Thyroid gland (tissue), 4 donors: ENCODE data around the gene AURKAIP1.

Experiments used
- CTCF ChIP-seq, 6 experiments: fragments of 200-600 bp in 3 of 6; fragments of 450-650 bp in 3 of 6; sonication (generic) in 3 of 6; IDR thresholded peaks; one replicate each; pipeline ENCODE4 v1.5.1; 2016 to 2019; ENCODE audit warnings: antibody characterized with exemption in 6 of 6, mild to moderate bottlenecking in 2 of 6, inconsistent platforms in 1 of 6, moderate library complexity in 1 of 6
- POLR2A ChIP-seq, 2 donors: fragments of 450-650 bp; IDR thresholded peaks; one replicate each; pipeline ENCODE4 v1.6.1; 2017; ENCODE audit warnings: antibody characterized with exemption in 2 of 2, mild to moderate bottlenecking in 2 of 2, moderate library complexity in 1 of 2

- TF ChIP-seq CTCF (IDR thresholded peaks at IDR 0.05) (no peak), POLR2A (IDR thresholded peaks at IDR 0.05) (no peak)
Measured at GRCh38 chr1:1376551-1377226, 1.7 kb upstream of the AURKAIP1 start.
